ENCODE data around the gene CALD1. TPM values are rescaled to one million over a fixed set of nuclear protein-coding genes. Genes with fewer than 3 reads are reported as not detected.

Gene CALD1
- 1,438 TPM for polyA plus RNA-seq (2013, experiment 1 of 2; ENCODE audit: insufficient read length)
- polyA plus RNA-seq (2013, experiment 2 of 2; ENCODE audit: insufficient read length): 2,879 TPM

GRCh38 chr7:134778941-134779740 is at the start of gene CALD1:
TSS of gene CALD1 (plus strand) at chr7:134779634. CDS start at chr7:134867734, 88,100 bp downstream.
- DNase-seq: peak; percentile 100

GRCh38 chr7:134729895-134730294 is 49.5 kb upstream of the CALD1 start:
- DNase-seq: peak; percentile 53

GRCh38 chr7:134730411-134730829 is 49.0 kb upstream of the CALD1 start:
- peak; percentile 88 for DNase-seq

GRCh38 chr7:134731616-134732015 is 47.8 kb upstream of the CALD1 start:
- no peak for DNase-seq

- DNase-seq: no peak
Observed at GRCh38 chr7:134732728-134733127, 46.7 kb upstream of the CALD1 start.

GRCh38 chr7:134736381-134736780 is 43.1 kb upstream of the CALD1 start:
- no peak for DNase-seq

- DNase-seq: peak; percentile 98
Observed at GRCh38 chr7:134737566-134738345, 41.7 kb upstream of the CALD1 start.

- DNase-seq: no peak
Observed at GRCh38 chr7:134739362-134739761, 40.1 kb upstream of the CALD1 start.

GRCh38 chr7:134740376-134740775 is 39.1 kb upstream of the CALD1 start:
- DNase-seq: peak; percentile 76

GRCh38 chr7:134741907-134742635 is 37.4 kb upstream of the CALD1 start:
- DNase-seq: peak; percentile 99

GRCh38 chr7:134742688-134743350 is 36.6 kb upstream of the CALD1 start:
- peak; percentile 91 for DNase-seq

GRCh38 chr7:134744569-134744968 is 34.9 kb upstream of the CALD1 start:
- DNase-seq: no peak

- DNase-seq: no peak
Observed at GRCh38 chr7:134747326-134747725, 32.1 kb upstream of the CALD1 start.

- DNase-seq: peak; percentile 42
Observed at GRCh38 chr7:134750083-134751062, 29.1 kb upstream of the CALD1 start.

GRCh38 chr7:134752006-134752760 is 27.3 kb upstream of the CALD1 start:
- DNase-seq: peak; percentile 85

GRCh38 chr7:134755422-134756022 is 23.9 kb upstream of the CALD1 start:
- peak; percentile 50 for DNase-seq

- DNase-seq: peak; percentile 74
Observed at GRCh38 chr7:134757938-134758337, 21.5 kb upstream of the CALD1 start.

GRCh38 chr7:134758981-134759380 is 20.5 kb upstream of the CALD1 start:
- DNase-seq: no peak

- peak; percentile 84 for DNase-seq
Observed at GRCh38 chr7:134761266-134761665, 18.2 kb upstream of the CALD1 start.

- DNase-seq: no peak
Observed at GRCh38 chr7:134763960-134764359, 15.5 kb upstream of the CALD1 start.

Data from fibroblast of skin of back (primary cell).